OCI-LY1 (cell line): Measurements from ENCODE around the gene CNOT8.

ENCODE experiments used
- H2AFZ ChIP-seq: fragments of 200-600 bp; sonication (generic), shearing (Covaris generic); 2 replicates; pipeline ENCODE4 v1.6.0; 2014; ENCODE audit warnings: antibody characterized with exemption, mild to moderate bottlenecking, low read length
- H3F3A ChIP-seq: fragments of 200-600 bp; sonication (generic), shearing (Covaris generic); 2 replicates; pipeline ENCODE4 v1.6.0; 2014; ENCODE audit warnings: mild to moderate bottlenecking, antibody characterized with exemption, low read length, moderate library complexity; ENCODE audit not compliant: insufficient read depth
- H3K27ac ChIP-seq: fragments of 200-600 bp; sonication (generic); 2 replicates; pipeline ENCODE4 v1.5.1; 2014; ENCODE audit warnings: low read length, mixed run types, mild to moderate bottlenecking, low read depth; ENCODE audit not compliant: poor library complexity, severe bottlenecking
- H3K27me3 ChIP-seq: fragments of 200-600 bp; sonication (generic); 2 replicates; pipeline ENCODE4 v1.6.0; 2014; ENCODE audit warnings: antibody characterized with exemption, mild to moderate bottlenecking, low read length, moderate library complexity; ENCODE audit not compliant: insufficient read depth
- H3K36me3 ChIP-seq: fragments of 200-600 bp; sonication (generic); 2 replicates; pipeline ENCODE4 v1.6.1; 2014; ENCODE audit warnings: mild to moderate bottlenecking, antibody characterized with exemption, low read length, moderate library complexity, mixed read lengths; ENCODE audit not compliant: insufficient read depth
- H3K4me1 ChIP-seq: fragments of 200-600 bp; sonication (generic); 2 replicates; pipeline ENCODE4 v1.5.1; 2014; ENCODE audit warnings: mild to moderate bottlenecking, low read length, moderate library complexity; ENCODE audit not compliant: insufficient read depth, severe bottlenecking
- H3K4me2 ChIP-seq: fragments of 200-600 bp; sonication (generic), shearing (Covaris generic); 2 replicates; pipeline ENCODE4 v1.6.1; 2014; ENCODE audit warnings: low read length
- H3K4me3 ChIP-seq: fragments of 200-600 bp; sonication (generic); 2 replicates; pipeline ENCODE4 v1.5.1; 2014; ENCODE audit warnings: low read length, low read depth, mild to moderate bottlenecking, mixed read lengths; ENCODE audit not compliant: poor library complexity, severe bottlenecking
- H3K79me2 ChIP-seq: fragments of 200-600 bp; shearing (Covaris generic); 2 replicates; pipeline ENCODE4 v1.6.1; 2016; ENCODE audit warnings: mixed run types, low read length, mixed read lengths; ENCODE audit not compliant: insufficient read depth
- H3K9ac ChIP-seq: fragments of 200-600 bp; sonication (generic), shearing (Covaris generic); 2 replicates; pipeline ENCODE4 v1.6.1; 2014; ENCODE audit warnings: mild to moderate bottlenecking, low read length, mixed read lengths
- H3K9me2 ChIP-seq: fragments of 200-600 bp; sonication (generic), shearing (Covaris generic); 2 replicates; pipeline ENCODE4 v1.6.1; 2014; ENCODE audit warnings: low read depth, mild to moderate bottlenecking, low read length, mixed read lengths
- H3K9me3 ChIP-seq: fragments of 200-600 bp; shearing (Covaris generic); 2 replicates; pipeline ENCODE4 v1.6.1; 2014; ENCODE audit warnings: low read length, mixed read lengths
- H4K20me1 ChIP-seq: fragments of 200-600 bp; sonication (generic), shearing (Covaris generic); 2 replicates; pipeline ENCODE4 v1.6.0; 2016; ENCODE audit warnings: mild to moderate bottlenecking, low read length; ENCODE audit not compliant: insufficient read depth
- CTCF ChIP-seq: fragments of 200-600 bp; sonication (generic), shearing (Covaris generic); IDR thresholded peaks from 2 replicates; pipeline ENCODE4 v1.5.1; 2017; ENCODE audit warnings: mild to moderate bottlenecking, antibody characterized with exemption, low read length, moderate library complexity, mixed read lengths
- EZH2 ChIP-seq: fragments of 200-600 bp; sonication (generic), shearing (Covaris generic); IDR thresholded peaks from 2 replicates; pipeline ENCODE4 v1.8.0; 2017; ENCODE audit warnings: borderline replicate concordance, mixed run types, mild to moderate bottlenecking, antibody characterized with exemption, low read length, moderate library complexity, mixed read lengths

Gene CNOT8

GRCh38 chr5:154873791-154874331 is 15.4 kb downstream of the CNOT8 start:
- no peak for TF ChIP-seq CTCF
- no peak for TF ChIP-seq EZH2
- Histone ChIP-seq H3K9me3 (peaks cover 12% of the 10 kb centered on the region; the same call in 1 of the 2 replicates), H3K4me1 (no peaks in the 10 kb centered on the region), H3F3A (no peaks in the 10 kb centered on the region), H3K9ac (no peak overlapping the region), H3K4me2 (no peak overlapping the region), H3K27ac (no peak overlapping the region), H2AFZ (no peak overlapping the region), H3K79me2 (no peaks in the 10 kb centered on the region), H4K20me1 (no peaks in the 10 kb centered on the region), H3K27me3 (no peaks in the 10 kb centered on the region), H3K36me3 (peaks cover 81% of the 10 kb centered on the region), H3K4me3 (no peak overlapping the region), H3K9me2 (no peaks in the 10 kb centered on the region)

- Histone ChIP-seq H3K4me3 (no peak overlapping the region), H3K9ac (no peak overlapping the region), H3K79me2 (no peaks in the 10 kb centered on the region), H3K4me1 (no peaks in the 10 kb centered on the region), H3F3A (no peaks in the 10 kb centered on the region), H2AFZ (no peak overlapping the region), H3K27me3 (no peaks in the 10 kb centered on the region), H4K20me1 (no peaks in the 10 kb centered on the region), H3K4me2 (no peak overlapping the region), H3K9me2 (no peaks in the 10 kb centered on the region), H3K9me3 (peaks cover 16% of the 10 kb centered on the region; the same call in 1 of the 2 replicates), H3K27ac (no peak overlapping the region), H3K36me3 (peaks cover 51% of the 10 kb centered on the region)
- TF ChIP-seq EZH2 = no peak
- TF ChIP-seq CTCF = no peak
Measured at GRCh38 chr5:154878642-154879335, 20.4 kb downstream of the CNOT8 start.

- Histone ChIP-seq H3K9me2 (no peaks in the 10 kb centered on the region), H3K79me2 (no peaks in the 10 kb centered on the region), H4K20me1 (no peaks in the 10 kb centered on the region), H3K9me3 (peaks cover 30% of the 10 kb centered on the region), H3F3A (no peaks in the 10 kb centered on the region), H2AFZ (no peak overlapping the region), H3K9ac (no peak overlapping the region), H3K27ac (no peak overlapping the region), H3K4me3 (no peak overlapping the region), H3K4me2 (no peak overlapping the region), H3K4me1 (no peaks in the 10 kb centered on the region), H3K36me3 (peaks cover 48% of the 10 kb centered on the region), H3K27me3 (no peaks in the 10 kb centered on the region)
- TF ChIP-seq CTCF = no peak
- no peak for TF ChIP-seq EZH2
Measured at GRCh38 chr5:154881986-154882385, 23.6 kb downstream of the CNOT8 start.
